GM20000 (cell line): ENCODE measurements around the gene PDGFC.

Source experiments
- DNase-seq: peaks from one replicate; pipeline ENCODE4 v3.0.0; 2012; ENCODE audit warnings: low spot score
- CTCF ChIP-seq: IDR thresholded peaks from 2 replicates; pipeline ENCODE4 v1.5.1; 2012; ENCODE audit warnings: mild to moderate bottlenecking, control low read depth; ENCODE audit errors: extremely low read depth, missing control alignments

The PDGFC gene

DNA sequence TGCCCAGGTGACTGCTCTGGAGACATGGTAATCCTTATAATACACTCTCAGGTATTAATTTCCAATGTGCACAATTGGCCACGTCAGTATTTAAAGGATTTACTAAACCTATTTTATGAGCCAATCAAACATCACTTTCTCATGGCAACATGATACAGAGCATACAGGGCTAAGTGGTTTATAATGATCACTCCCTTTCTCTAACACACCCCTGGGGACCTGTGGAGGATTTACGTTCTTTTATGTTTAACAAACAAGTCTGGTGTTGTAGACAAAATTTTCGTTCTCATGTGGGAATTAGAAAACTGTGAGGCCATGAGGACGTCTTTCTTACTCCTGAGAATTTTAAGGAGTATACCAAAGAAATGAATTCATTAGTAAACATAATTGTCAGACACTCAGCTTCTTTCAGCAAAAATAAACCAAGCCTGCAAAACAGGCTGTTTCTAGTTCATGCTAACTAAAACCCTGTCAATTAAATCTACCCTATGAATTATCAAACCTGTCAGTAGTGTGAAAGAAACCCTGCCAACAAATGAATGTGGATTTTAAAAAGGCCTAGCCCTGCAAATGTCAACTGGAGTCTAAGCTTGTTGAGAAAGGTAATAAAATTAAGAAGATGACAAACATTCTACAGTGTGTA lies 155.8 kb downstream of the PDGFC start:
- DNase-seq = no peak
- no peak for TF ChIP-seq CTCF

DNA sequence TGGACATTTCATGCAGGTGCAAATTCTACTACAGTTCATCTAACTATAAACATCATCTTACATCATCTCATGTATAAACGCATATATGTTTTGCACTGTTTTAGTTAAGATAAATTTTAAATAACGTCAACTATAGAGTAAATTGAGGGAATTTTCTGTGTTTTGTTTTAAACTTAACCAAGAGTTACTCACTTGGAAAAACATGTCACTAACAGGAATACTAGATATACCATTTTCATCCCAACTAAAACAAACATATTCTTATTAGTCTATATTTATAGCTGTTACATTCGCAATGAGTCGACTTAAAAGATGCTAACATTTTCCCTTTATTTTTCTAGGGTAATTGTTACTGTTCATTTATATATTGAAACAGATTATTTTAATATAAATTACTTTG lies 159.6 kb downstream of the PDGFC start:
- no peak for DNase-seq
- no peak for TF ChIP-seq CTCF

DNA sequence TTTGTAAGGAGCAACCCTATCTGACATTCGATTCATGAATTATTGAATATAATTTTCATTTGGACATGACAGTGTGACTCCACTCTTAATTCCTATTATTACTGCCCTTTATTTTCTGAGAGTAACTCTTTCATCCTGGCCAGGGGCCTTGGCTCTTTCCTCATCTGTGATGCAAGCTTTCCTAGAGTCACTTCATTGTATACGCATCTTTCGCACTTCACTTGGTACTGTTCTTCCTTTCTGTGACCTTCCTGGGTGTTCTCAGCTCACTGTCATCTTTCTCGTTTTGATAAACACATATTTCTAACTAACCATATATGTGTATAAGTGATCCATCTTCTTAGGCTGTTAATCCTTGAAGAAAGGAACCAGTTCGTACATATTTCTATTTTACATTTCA lies 160.3 kb downstream of the PDGFC start:
- no peak for DNase-seq
- TF ChIP-seq CTCF = no peak

DNA sequence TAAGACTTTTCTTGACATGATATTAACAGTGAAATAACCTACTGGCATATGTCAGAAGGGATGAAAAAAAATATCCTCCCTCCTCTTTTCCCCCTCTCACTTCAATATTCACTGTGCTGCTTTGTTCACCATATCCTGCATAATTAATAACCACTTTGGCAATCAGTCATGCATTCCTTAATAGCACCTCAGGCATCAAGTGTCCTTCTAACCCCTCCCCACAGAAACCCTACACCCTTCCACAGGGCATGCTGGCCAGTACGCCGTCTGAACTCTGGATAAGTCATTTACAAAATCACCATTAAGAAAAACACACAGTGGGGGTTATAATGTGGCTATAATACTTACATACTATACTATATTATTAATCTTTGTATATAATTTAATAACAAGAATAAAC lies 165.9 kb downstream of the PDGFC start:
- DNase-seq = no peak
- TF ChIP-seq CTCF = no peak

DNA sequence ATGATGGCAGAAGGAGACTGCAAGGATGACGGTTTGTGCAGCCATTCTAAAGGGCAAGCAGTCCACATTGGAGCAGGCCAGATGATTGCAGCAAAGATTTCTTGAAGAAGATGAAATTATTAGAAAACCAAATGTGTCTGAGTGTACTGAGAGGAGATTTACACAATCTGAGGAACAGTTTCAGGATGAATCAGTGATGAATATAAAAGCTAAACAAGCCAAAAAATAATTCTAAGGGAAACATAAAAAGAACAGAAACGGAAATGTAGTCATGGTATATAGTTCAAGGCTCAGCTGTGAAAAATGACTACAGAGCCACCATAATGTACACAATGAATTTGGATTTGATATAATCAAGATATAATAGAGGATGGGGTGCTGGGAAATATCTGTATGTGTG lies 168.5 kb downstream of the PDGFC start:
- no peak for DNase-seq
- no peak for TF ChIP-seq CTCF

- no peak for TF ChIP-seq CTCF
- DNase-seq = no peak
Observed at GRCh38 chr4:156800463-156800862, 171.1 kb downstream of the PDGFC start.

GRCh38 chr4:156799121-156799589 lies 172.4 kb downstream of the PDGFC start:
- no peak for TF ChIP-seq CTCF
- DNase-seq = no peak
